Body of pancreas (tissue), 4 donors: ENCODE results near the gene FAM234A. TPM values are rescaled to one million over a fixed set of nuclear protein-coding genes. Genes with fewer than 3 reads are reported as not detected.

Experiments
- ATAC-seq: fragments of 150-250 bp; one replicate; pipeline ENCODE4 v1.9.1; 2016
- DNase-seq, 4 donors: peaks; one replicate each; pipeline ENCODE4 v3.0.0-alpha.2; 2019
- H3K27ac ChIP-seq, 4 donors: fragments of 200-600 bp; sonication (generic); 1 replicate in 3 of 4; 2 replicates in 1 of 4; pipeline versions ENCODE4 v1.5.1 to v1.6.1; 2016 to 2019; ENCODE audit warnings: mild to moderate bottlenecking in 1 of 4, mixed read lengths in 1 of 4, moderate library complexity in 1 of 4
- H3K27me3 ChIP-seq, 2 donors: fragments of 200-600 bp; sonication (generic); one replicate each; pipeline ENCODE4 v1.6.0; 2016; ENCODE audit warnings: mild to moderate bottlenecking in 1 of 2
- H3K36me3 ChIP-seq, 2 donors: fragments of 200-600 bp; sonication (generic); replicated peaks in 1 of 2; 2 replicates each; pipeline ENCODE4 v1.5.1; 2016; ENCODE audit warnings: low read depth in 2 of 2; ENCODE audit not compliant: insufficient read depth in 1 of 2
- H3K4me1 ChIP-seq: fragments of 200-600 bp; sonication (generic); one replicate; pipeline ENCODE4 v1.6.0; 2016
- H3K4me3 ChIP-seq, 2 donors: fragments of 200-600 bp; sonication (generic); 1 replicate in 1 of 2; 2 replicates in 1 of 2; pipeline ENCODE4 v1.5.1; 2016 to 2019
- H3K9me3 ChIP-seq, 3 donors: fragments of 200-600 bp; sonication (generic); 1 replicate in 2 of 3; 2 replicates in 1 of 3; pipeline ENCODE4 v1.5.1; 2016
- CTCF ChIP-seq, 7 experiments: fragments of 450-650 bp in 4 of 7; fragments of 200-600 bp in 3 of 7; sonication (generic) in 3 of 7; IDR thresholded peaks; one replicate each; pipeline ENCODE4 v1.5.1; 2016 to 2019; ENCODE audit warnings: antibody characterized with exemption in 7 of 7
- POLR2A ChIP-seq, 3 donors: fragments of 450-650 bp; IDR thresholded peaks; one replicate each; pipeline ENCODE4 v1.6.1; 2016; ENCODE audit warnings: antibody characterized with exemption in 3 of 3, mild to moderate bottlenecking in 2 of 3
- WGBS, 2 donors: methylation state at CpG; one replicate each; pipeline ENCODE4 v1.1.5; 2017; 5-methylcytosine and 5-hydroxymethylcytosine counted together
- intact Hi-C: fragments of 100-400 bp; cut with DNase I; formaldehyde crosslinking; loops from one replicate; pipeline ENCODE4 v1.15.1; 2023
- total RNA-seq, 2 donors: library from RNA; depleted of rRNA; stranded (reverse); fragments of >200 nt; gene quantifications; one replicate each; pipeline ENCODE4 v1.1.0, GENCODE V29; 2016

The FAM234A gene
- total RNA-seq, 2 donors from 2014 or later = 44.2 to 50.8 TPM

GRCh38 chr16:314795-315299 lies 80.2 kb downstream of the FAM234A start:
- no peaks in the 10 kb centered on the region for H3K9me3 ChIP-seq
- H3K4me1 ChIP-seq = no peaks in the 10 kb centered on the region
- ATAC-seq (no peak), DNase-seq (no peak)
- H3K27ac ChIP-seq = no peak overlapping the region
- no peaks in the 10 kb centered on the region for H3K27me3 ChIP-seq
- H3K36me3 ChIP-seq = peaks cover 0 to 11% of the 10 kb centered on the region in 2 donors
- no peak overlapping the region for H3K4me3 ChIP-seq
- WGBS, 2 donors = 71 to 76% methylated on average over 9 to 14 of the region's 14 CpGs
- TF ChIP-seq POLR2A (IDR thresholded peaks at IDR 0.05) (no peak), CTCF (IDR thresholded peaks at IDR 0.05) (no peak)
- intact Hi-C loops = no loop called here

Other genes with a start within 250 kb of the FAM234A start
- gene POLR3K, start 181.2 kb upstream of the FAM234A start, total RNA-seq = 1 to 10 TPM; 2.6 to 5.6 TPM
- 10 to 100 TPM; 13.2 to 13.5 TPM for gene SNRNP25, start 181.0 kb upstream of the FAM234A start, total RNA-seq
- 10 to 100 TPM; 16.3 to 27.7 TPM for gene RHBDF1, start 162.2 kb upstream of the FAM234A start, total RNA-seq
- 10 to 100 TPM; 65.6 to 66.9 TPM for gene MPG, start 156.6 kb upstream of the FAM234A start, total RNA-seq
- gene NPRL3, start 96.1 kb upstream of the FAM234A start, total RNA-seq = 10 to 100 TPM; 10.6 to 23.7 TPM
- gene HBZ, start 82.2 kb upstream of the FAM234A start, total RNA-seq = not detected
- not detected for gene HBM, start 68.8 kb upstream of the FAM234A start, total RNA-seq
- gene HBA2, start 61.9 kb upstream of the FAM234A start, total RNA-seq = 10 to 100 TPM in 1 of 2 donors, 1 to 10 TPM in 1; 6.0 to 23.4 TPM
- gene HBA1, start 58.1 kb upstream of the FAM234A start, total RNA-seq = not detected
- gene HBQ1, start 54.4 kb upstream of the FAM234A start, total RNA-seq = not detected
- gene LUC7L, start 5.4 kb upstream of the FAM234A start, total RNA-seq = 100 to 1,000 TPM; 106 to 162 TPM
- 10 to 100 TPM; 15.6 to 95.9 TPM for gene RGS11, start 41.1 kb downstream of the FAM234A start, total RNA-seq
- 100 to 1,000 TPM; 102 to 140 TPM for gene ARHGDIG, start 45.8 kb downstream of the FAM234A start, total RNA-seq
- 1,000 to 10,000 TPM in 1 of 2 donors, 100 to 1,000 TPM in 1; 517 to 2,271 TPM for gene PDIA2, start 48.3 kb downstream of the FAM234A start, total RNA-seq
- gene AXIN1, start 117.9 kb downstream of the FAM234A start, total RNA-seq = 10 to 100 TPM; 14.8 TPM
- 10 to 100 TPM; 22.1 to 31.0 TPM for gene MRPL28, start 135.7 kb downstream of the FAM234A start, total RNA-seq
- gene PGAP6, start 147.2 kb downstream of the FAM234A start, total RNA-seq = 100 to 1,000 TPM in 1 of 2 donors, 10 to 100 TPM in 1; 83.8 to 113 TPM
- 10 to 100 TPM; 20.2 to 33.0 TPM for gene NME4, start 162.4 kb downstream of the FAM234A start, total RNA-seq
- gene DECR2, start 167.1 kb downstream of the FAM234A start, total RNA-seq = 10 to 100 TPM; 38.9 to 41.2 TPM
- gene RAB11FIP3, start 190.8 kb downstream of the FAM234A start, total RNA-seq = 100 to 1,000 TPM in 1 of 2 donors, 10 to 100 TPM in 1; 50.1 to 122 TPM